DOHH2 (cell line): ENCODE data around the gene HOXC6.

Experiments used
- CTCF ChIP-seq: fragments of 200-600 bp; sonication (generic); IDR thresholded peaks from one replicate; pipeline ENCODE4 v1.5.1; 2014; ENCODE audit warnings: antibody characterized with exemption, mild to moderate bottlenecking, low read depth, low read length; ENCODE audit not compliant: poor library complexity, severe bottlenecking
- EZH2phosphoT487 ChIP-seq: fragments of 200-600 bp; sonication (generic); IDR thresholded peaks from 2 replicates; pipeline ENCODE4 v1.6.1; 2017; ENCODE audit warnings: borderline replicate concordance, mild to moderate bottlenecking, antibody characterized with exemption, low read length, moderate library complexity, mixed read lengths

- TF ChIP-seq CTCF (no peak), EZH2phosphoT487 (no peak)
Measured at GRCh38 chr12:54024127-54024526, 4.1 kb upstream of the HOXC6 start.
